HUES6 (cell line): ENCODE measurements around the gene ARHGAP26.

Experiments used
- H3K27ac ChIP-seq: 2 replicates; pipeline ENCODE4 v1.7.0; 2013; ENCODE audit warnings: low read depth, mild to moderate bottlenecking, low read length, inconsistent platforms
- H3K27me3 ChIP-seq: 2 replicates; pipeline ENCODE4 v1.6.1; 2013; ENCODE audit warnings: low read length; ENCODE audit not compliant: control insufficient read depth, insufficient read depth
- H3K36me3 ChIP-seq: 2 replicates; pipeline ENCODE4 v1.6.1; 2013; ENCODE audit warnings: low read length; ENCODE audit not compliant: control insufficient read depth, insufficient read depth
- H3K4me1 ChIP-seq: 2 replicates; pipeline ENCODE4 v1.6.1; 2013; ENCODE audit warnings: low read length; ENCODE audit not compliant: control insufficient read depth, insufficient read depth
- H3K4me3 ChIP-seq: 2 replicates; pipeline ENCODE4 v1.5.1; 2013; ENCODE audit warnings: low read depth, low read length
- H3K9ac ChIP-seq: one replicate; pipeline ENCODE4 v1.6.1; 2013; ENCODE audit warnings: mild to moderate bottlenecking, low read length
- H3K9me3 ChIP-seq: 2 replicates; pipeline ENCODE4 v1.6.1; 2013; ENCODE audit warnings: low read depth, low read length; ENCODE audit not compliant: control insufficient read depth, insufficient read depth

ARHGAP26 gene

DNA sequence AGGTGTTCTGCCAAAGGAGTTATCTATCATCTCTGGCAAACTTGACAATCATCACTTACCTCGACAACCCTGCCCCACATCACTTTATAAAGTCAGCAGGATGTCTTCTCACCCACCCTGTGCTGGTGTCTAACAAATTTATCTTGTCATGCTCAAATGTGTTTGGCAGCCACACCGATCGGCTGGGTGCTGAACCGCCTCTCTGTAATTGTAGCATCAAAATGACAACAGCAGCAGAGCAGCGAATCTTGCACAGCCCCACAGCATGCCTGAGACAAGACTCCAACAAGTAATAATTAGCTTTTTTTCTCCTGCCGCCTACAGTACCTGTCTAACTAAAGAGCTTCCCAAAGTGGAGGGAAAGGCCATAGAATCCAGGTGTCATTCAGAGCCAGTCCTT is 457.1 kb downstream of the ARHGAP26 start:
- peaks cover 9% of the 10 kb centered on the region; the same call in 1 of the 2 replicates for H3K4me1 ChIP-seq
- no peaks in the 10 kb centered on the region for H3K27me3 ChIP-seq
- H3K27ac ChIP-seq = no peak overlapping the region
- H3K9me3 ChIP-seq = no peaks in the 10 kb centered on the region
- H3K4me3 ChIP-seq = no peak overlapping the region
- no peaks in the 10 kb centered on the region for H3K36me3 ChIP-seq
- no peak overlapping the region for H3K9ac ChIP-seq

DNA sequence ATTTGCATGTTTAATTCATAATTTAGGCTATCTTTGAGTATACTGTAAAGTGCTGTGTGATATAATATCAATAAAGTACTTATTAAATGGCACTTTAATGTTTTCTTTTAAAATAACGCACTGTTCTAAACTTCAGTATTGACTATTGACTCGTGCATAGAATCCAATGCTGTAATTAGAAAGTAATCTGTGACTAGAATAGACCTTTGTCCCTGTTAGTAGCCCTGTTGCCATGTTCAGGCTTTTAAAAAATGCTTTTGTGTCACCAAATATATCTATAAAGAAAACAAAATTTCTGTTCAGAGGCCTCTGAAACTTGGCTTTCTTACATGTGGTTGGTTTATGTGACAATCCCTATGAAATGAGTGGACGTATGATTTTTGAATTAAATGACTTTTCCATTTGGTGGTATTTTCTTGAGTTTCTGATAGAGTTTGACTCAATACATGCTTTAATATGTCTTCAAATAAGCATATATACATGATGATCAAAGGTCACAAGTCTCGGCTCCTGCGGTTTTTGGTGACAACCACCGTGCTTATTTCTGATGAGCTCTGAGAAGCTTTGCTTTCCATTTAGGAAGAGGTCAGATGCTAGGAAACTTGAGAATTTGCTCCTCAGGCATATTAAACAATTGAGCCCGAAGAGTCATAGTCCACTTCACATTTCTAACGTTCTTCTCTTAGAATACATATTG is 458.6 kb downstream of the ARHGAP26 start:
- Histone ChIP-seq H3K36me3 (no peaks in the 10 kb centered on the region), H3K27me3 (no peaks in the 10 kb centered on the region), H3K27ac (no peak overlapping the region), H3K4me3 (no peak overlapping the region), H3K9ac (no peak overlapping the region), H3K9me3 (no peaks in the 10 kb centered on the region), H3K4me1 (peaks cover 9% of the 10 kb centered on the region; the same call in 1 of the 2 replicates)

DNA sequence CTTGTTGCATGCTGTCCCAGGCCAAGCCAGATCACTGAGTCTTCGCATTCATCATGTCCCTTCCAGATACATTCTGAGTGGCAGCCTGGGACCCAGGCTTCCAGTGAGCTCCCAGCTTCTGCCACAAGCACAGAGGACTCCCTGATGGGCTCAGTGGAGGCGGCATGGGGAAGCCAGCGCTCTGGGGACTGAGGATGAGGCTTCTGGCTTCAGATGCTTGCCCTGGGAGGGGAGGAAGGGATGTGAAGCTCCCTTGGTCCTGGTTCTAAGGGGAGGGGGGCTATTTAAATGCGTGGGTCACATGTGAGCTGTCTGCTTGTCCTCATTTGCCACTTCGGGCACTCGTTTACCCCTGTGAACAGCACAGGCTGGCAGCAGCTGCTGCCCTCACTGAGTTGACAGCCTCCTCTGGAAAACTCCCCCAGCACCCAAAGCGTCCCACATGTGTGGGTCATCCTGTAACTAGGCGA is 459.3 kb downstream of the ARHGAP26 start:
- H3K9ac ChIP-seq = no peak overlapping the region
- H3K27ac ChIP-seq = no peak overlapping the region
- H3K36me3 ChIP-seq = no peaks in the 10 kb centered on the region
- H3K9me3 ChIP-seq = no peaks in the 10 kb centered on the region
- peaks cover 9% of the 10 kb centered on the region; the same call in 1 of the 2 replicates for H3K4me1 ChIP-seq
- no peaks in the 10 kb centered on the region for H3K27me3 ChIP-seq
- no peak overlapping the region for H3K4me3 ChIP-seq

DNA sequence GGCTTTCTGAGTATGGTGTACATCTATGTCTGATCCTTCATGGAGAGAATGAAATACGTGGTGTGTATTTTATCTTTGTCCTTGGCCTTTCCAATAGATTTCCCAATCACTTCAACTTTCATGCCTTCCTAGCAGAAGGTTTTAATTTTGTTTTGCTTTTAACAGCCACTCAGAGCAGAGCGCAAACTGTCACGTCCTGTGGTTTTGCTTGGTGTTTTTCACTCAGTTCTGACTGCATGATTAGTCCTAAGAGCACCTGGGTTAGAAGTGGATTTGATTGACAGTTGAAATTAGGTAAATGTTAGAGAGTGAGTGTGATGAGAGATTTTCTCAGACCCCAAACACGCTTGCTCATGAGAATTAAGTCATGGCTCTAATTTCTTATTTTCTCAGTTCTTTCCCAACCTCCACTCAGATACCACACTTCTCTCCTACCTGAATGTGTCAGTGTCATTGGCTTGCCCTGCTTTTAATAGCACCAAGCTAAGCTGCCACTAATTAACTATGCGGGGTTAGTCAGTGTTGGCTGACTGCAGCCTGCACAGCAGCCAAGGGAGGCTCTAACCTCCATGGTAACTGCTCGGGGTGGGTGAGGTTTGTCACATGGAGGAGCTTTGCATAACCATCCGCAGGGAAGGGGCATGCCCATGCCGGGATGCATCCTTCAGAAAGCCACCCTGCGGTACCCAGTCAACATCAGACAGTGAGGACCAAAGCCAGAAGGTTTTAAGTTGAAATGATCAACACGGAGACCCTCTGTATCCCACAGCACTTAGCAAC is 459.9 kb downstream of the ARHGAP26 start:
- no peak overlapping the region for H3K9ac ChIP-seq
- H3K27ac ChIP-seq = no peak overlapping the region

DNA sequence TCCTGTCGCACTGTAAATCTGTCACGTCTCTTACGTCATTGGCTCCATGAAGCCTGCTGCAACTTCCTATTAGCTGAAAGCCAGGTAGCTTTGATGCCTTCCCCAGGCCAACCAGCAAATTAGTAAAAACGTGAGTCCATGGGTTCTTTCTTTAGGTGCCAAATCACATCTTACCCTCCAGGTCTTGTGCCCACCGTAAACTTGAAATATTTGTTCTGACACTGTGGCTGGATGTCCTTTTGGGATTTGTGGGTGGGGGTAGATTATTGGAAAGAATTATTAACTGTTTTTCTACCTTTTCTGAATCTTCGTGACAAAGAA is 460.5 kb downstream of the ARHGAP26 start:
- Histone ChIP-seq H3K4me3 (no peak overlapping the region), H3K36me3 (no peaks in the 10 kb centered on the region), H3K27ac (no peak overlapping the region), H3K4me1 (peaks cover 9% of the 10 kb centered on the region; the same call in 1 of the 2 replicates), H3K9me3 (no peaks in the 10 kb centered on the region), H3K9ac (no peak overlapping the region), H3K27me3 (no peaks in the 10 kb centered on the region)

More for the DNA sequence above, 459.9 kb downstream of the ARHGAP26 start:
- no peak overlapping the region for H3K4me3 ChIP-seq
- no peaks in the 10 kb centered on the region for H3K27me3 ChIP-seq
- H3K4me1 ChIP-seq = peaks cover 9% of the 10 kb centered on the region; the same call in 1 of the 2 replicates
- no peaks in the 10 kb centered on the region for H3K36me3 ChIP-seq
- H3K9me3 ChIP-seq = no peaks in the 10 kb centered on the region

DNA sequence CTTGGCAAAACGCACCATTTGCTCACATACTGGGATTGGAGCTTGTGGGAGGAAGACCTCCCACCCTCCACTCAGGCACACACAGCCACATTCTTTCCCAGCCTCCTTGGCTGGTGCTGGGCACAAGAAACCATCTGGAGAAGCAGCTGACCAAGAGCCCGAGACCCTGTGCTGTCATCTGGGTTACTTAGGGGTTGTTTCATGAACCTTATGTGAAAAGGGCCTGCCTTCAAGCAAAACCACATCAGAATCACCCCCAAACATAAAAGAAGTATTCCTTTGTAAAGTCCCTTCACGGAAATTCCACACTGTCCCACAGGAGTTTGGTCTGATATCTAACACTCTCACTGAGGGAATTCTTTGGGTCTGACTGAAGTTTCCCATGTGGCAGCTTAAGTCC is 461.2 kb downstream of the ARHGAP26 start:
- Histone ChIP-seq H3K4me3 (no peak overlapping the region), H3K9ac (no peak overlapping the region), H3K9me3 (no peaks in the 10 kb centered on the region), H3K4me1 (peaks cover 9% of the 10 kb centered on the region; the same call in 1 of the 2 replicates), H3K27me3 (no peaks in the 10 kb centered on the region), H3K36me3 (no peaks in the 10 kb centered on the region), H3K27ac (no peak overlapping the region)

DNA sequence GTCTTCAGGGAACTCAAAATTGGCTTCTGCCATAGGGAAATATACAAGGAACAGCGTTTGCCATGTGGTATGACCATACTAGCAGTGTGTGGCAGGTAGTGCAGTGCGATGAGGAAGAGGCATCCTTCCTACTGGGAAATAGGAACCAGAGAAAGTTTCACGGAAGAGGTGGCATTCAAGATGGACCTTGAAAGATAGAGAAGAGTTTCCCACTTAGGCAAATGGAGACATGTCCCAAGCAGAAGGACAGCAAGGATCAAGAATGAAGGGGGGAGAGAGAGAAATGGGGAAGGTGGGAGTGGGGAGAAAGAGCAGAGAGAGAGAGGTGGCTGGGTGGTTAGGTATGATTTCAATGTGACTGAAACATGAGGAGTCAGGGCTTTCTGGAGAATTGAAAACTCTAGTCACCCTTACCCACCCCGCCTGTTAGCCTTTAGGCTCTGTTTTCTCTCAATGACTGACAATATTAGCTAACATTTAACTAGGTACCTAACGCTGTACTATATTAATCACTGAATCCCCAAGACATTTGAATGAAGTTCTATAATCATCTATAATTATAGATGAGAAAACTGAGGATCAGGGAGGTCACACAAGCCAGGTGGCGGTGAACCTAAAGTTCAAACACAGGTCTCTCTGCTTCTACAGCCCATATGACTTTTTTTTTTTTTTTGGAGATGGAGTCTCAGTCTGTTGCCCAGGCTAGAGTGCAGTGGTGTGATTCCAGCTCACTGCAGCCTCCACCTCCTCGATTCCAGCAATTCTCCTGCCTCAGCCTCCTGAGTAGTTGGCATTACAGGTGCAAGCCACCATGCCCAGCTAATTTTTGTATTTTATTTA is 462.0 kb downstream of the ARHGAP26 start:
- Histone ChIP-seq H3K27ac (no peak overlapping the region), H3K36me3 (no peaks in the 10 kb centered on the region), H3K4me1 (peaks cover 9% of the 10 kb centered on the region; the same call in 1 of the 2 replicates), H3K27me3 (no peaks in the 10 kb centered on the region), H3K4me3 (no peak overlapping the region), H3K9ac (no peak overlapping the region), H3K9me3 (no peaks in the 10 kb centered on the region)

DNA sequence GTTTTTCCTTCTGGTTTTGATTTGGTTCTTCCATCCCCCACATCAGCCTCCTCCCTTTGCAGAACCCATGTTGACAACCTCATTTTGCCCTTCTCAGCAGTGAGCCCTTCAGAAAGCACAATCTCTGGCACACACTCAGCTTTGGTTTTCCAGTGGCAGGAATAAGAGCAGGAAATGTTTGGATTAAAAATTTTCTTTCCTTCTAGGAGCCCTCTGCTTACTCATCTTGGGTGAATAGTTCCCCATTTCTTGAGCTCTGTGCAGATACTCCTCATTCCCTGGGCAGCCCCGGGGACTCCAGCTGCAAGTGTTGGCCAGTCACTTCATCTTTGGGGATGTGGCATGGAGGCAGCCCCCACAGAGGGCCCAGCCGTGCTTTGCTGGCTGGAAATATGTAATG is 462.9 kb downstream of the ARHGAP26 start:
- no peaks in the 10 kb centered on the region for H3K9me3 ChIP-seq
- H3K36me3 ChIP-seq = no peaks in the 10 kb centered on the region
- H3K9ac ChIP-seq = no peak overlapping the region
- H3K4me1 ChIP-seq = peaks cover 9% of the 10 kb centered on the region; the same call in 1 of the 2 replicates
- no peak overlapping the region for H3K27ac ChIP-seq
- H3K27me3 ChIP-seq = no peaks in the 10 kb centered on the region
- H3K4me3 ChIP-seq = no peak overlapping the region

DNA sequence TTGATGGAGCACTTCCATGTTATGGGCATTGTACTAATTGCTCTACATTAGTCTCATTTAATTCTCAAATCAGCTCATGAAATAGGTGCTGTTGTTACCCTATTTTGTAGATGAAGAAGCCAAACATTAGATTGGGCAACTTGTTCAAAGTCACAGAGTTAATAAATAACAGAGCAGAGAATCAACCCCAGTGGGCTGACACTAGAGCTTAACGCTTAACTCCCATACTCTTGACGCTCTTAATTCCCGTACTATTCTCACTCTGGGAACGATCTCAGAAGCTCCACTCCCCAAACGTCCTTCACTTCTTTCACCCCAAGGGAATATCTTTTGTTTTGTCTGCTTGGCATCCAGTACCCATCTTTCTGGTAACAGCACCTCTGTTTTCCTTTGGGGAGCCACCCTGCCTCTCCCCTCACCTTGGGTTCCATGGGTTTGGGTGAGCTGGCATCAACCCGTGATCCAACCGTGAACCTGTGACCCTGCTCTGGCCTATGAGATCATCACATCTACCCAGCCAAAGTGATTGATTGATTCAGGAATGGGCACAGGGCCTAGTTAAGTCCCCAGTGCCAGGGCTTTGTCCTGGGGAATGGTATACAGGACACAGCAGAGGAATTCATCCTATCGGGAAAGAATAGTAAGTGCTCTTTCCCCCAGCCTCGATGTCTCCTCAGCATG is 464.1 kb downstream of the ARHGAP26 start:
- Histone ChIP-seq H3K27me3 (no peaks in the 10 kb centered on the region), H3K9ac (no peak overlapping the region), H3K9me3 (no peaks in the 10 kb centered on the region; the same call in 1 of the 2 replicates), H3K4me1 (peaks cover 9% of the 10 kb centered on the region; the same call in 1 of the 2 replicates), H3K27ac (no peak overlapping the region), H3K4me3 (no peak overlapping the region), H3K36me3 (no peaks in the 10 kb centered on the region)

DNA sequence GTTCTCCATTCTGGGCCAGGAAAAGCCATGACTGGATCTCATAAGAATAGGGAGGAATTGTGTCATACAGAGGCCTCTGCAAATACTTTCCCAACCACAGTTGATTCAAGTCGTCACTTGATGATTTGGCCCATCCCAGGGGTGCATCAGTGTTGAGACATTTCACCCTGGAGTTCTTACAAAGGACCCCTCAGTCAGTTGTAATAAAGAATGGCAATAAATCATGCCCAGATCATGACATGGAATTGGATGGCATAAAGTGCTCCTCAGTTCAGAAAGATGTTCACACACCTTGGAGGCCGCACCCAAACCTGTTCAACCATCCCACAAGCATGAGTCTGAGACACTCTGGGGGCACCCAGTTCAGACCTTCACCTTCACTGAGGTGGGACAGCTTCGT is 465.2 kb downstream of the ARHGAP26 start:
- H3K9ac ChIP-seq = no peak overlapping the region
- no peak overlapping the region for H3K27ac ChIP-seq
- H3K36me3 ChIP-seq = no peaks in the 10 kb centered on the region
- no peaks in the 10 kb centered on the region; the same call in 1 of the 2 replicates for H3K9me3 ChIP-seq
- H3K27me3 ChIP-seq = no peaks in the 10 kb centered on the region
- no peak overlapping the region for H3K4me3 ChIP-seq
- H3K4me1 ChIP-seq = peaks cover 3% of the 10 kb centered on the region; the same call in 1 of the 2 replicates
